Measurements from ENCODE around the gene SCUBE1.
A peak's percentile ranks its signal among the peaks of the same experiment; 100 is the strongest.

SCUBE1 gene

GRCh38 chr22:43343262-43343669 lies at the start of gene SCUBE1:
Gene SCUBE1, minus strand, starts transcription at chr22:43343372. Its CDS starts 111 bp downstream, at chr22:43343261.
- DNase-seq (ENCODE audit: low read depth) = no peak

DNA sequence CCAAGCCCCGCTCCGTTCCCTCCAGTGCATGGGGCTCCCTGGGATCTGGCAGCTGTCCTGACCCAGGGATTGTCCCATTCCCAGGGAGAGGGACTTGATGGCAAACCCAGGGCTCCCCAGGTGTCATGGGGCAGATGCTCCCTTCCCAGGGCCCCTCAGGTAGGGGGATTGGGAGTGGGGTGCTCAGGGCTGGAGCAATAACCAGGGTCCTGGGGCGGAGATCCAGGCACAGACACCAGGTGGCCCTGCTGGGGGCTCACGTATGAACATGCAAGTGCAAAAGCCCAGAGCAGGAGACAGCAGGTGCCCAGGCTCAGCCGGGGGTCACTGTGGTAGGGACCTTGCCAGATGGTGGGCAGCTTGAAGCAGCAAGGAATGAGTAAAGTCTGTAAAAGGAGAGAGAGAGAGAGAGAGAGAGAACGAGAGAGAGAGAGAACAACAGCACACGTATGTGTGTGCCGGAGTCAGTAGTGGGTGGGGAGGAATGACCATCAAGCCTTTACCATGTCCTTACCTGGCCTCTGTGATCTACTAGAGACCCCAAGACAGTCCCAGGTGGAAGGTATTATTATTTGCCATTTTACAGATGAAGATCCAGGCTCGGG lies 49.3 kb upstream of the SCUBE1 start:
- no peak for DNase-seq (ENCODE audit: low read depth)

GRCh38 chr22:43391306-43391705 lies 48.1 kb upstream of the SCUBE1 start:
- DNase-seq (ENCODE audit: low read depth) = no peak

- DNase-seq (ENCODE audit: low read depth) = no peak
Measured at GRCh38 chr22:43390872-43391271, 47.7 kb upstream of the SCUBE1 start.

DNA sequence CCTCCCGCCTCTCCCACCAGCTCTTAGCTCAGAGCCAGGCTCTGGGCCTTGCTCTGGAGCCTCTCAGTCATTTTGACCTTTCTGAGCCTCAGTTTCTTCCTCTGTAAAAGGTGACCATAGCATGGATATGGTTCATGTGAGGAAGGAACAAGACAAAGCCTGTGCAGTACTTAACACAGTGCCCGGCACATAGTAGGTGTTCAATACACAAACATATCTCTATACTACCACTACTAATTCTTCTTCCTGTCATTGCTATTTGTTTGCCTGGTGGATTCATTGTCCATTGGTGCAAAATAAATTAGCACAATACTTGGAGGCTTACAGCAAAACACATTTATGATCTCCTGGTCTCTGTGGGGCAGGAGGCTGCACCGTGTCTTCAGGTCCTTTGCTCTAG lies 47.0 kb upstream of the SCUBE1 start:
- no peak for DNase-seq (ENCODE audit: low read depth)

DNA sequence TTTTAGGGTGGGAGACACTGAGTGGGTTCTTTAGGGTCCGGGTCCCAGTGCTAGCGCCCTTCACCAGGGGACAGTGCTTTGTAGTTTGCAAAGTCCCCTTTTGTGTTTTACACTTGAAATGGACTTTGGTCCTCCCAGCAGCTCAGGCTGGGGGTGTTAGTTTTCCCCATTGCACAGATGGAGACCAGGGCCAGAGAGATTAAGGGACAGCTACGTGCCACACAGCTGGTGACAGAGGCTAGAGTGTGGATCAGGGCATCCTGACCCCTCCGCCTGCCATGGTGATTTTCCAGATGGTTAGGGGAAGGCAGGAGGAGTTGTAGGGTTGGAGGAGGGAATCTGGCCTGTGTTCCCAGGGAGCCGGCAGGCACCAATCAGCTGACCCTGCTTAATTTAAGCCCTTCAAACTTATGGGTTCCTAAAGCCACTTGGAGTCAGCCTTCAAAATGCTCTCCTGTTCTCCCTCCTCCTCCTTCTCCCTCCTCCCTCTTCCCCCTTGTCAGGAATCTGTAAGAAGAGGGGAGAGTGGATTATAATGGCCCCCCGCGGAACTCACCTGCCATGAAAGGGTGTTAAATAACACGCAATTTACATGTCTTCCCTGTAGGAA lies 46.2 kb upstream of the SCUBE1 start:
- no peak for DNase-seq (ENCODE audit: low read depth)

DNA sequence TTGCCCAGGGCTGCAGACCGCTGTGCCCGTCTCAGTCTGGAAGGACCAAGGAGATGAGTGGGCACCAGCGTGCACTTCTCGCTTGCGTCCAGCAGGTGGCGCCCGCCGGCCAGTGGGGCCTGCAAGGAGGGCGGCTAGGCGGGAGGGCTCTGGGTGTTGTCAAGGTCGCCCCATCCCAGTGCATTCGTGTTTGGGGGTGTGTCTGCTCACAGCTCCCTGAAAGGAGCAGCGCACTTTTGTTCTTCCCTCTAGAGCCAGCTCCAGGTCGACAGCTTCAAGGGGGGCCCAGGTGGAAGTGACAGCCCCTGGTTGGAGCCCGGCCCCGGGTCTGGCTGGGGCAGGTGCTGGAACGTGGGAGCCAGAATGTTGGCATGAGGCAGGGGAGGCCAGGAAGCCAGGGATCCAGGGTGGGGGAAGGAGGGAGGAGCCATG lies 45.3 kb upstream of the SCUBE1 start:
- DNase-seq (ENCODE audit: low read depth) = peak; percentile 41

DNA sequence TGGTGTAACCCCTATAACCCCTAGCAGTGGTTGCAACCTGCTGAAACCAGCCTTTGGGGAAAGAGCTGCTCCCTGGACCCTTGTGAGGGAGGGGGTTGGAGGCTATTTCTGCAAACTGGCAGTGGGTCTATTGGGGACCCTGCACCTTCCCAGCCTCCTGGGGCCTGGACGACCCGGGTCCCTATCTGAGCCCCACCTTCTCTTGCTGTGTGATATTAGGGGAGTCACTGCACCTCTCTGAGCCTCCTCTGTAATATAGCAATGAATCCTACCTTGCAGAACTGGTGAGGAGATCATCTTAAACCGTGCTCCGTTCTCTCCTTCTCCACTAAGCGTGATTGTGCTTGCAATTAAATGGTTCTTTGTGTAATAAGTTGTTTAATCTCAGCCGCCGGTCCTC lies 44.6 kb upstream of the SCUBE1 start:
- DNase-seq (ENCODE audit: low read depth) = no peak

GRCh38 chr22:43385770-43386641 lies 42.8 kb upstream of the SCUBE1 start:
- DNase-seq (ENCODE audit: low read depth) = peak; percentile 48

DNA sequence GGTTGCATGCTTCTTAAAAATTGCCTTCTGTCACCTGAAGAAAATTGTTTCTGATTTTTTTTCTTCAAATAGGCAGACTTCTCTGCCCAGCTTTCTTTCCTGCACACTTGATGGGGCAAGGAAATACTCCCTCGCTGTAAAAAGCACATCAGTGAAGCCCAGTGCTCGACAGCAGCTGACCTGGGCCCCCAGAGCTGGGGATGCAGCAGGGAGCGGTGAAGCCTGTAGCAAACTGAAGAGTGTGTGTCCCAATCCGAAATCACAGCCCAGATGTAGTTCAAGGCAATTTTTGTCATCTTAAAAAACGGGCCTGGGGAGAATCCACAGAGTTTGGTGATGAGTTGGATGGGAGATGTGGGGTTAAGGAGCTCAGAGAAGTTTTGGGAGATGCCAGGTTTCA lies 41.7 kb upstream of the SCUBE1 start:
- no peak for DNase-seq (ENCODE audit: low read depth)

DNA sequence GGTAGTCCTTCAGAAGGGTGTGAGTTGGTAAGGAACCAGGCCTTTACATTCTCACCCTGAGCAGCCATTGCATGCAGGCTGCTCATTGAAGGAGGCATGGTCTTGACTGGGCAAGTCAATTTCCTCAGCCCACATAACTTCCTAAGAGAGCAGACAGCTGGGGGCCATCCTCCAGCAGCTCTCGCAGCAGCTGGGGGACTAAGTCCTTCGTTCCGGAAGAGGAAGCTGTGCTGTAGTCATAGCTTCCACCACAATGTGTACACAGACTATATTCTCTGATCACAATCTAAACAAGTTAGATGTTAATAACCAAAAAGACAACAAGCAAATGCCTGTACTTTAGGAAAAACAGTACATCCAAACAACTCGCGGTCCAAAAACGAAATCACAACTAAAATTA lies 38.5 kb upstream of the SCUBE1 start:
- no peak for DNase-seq (ENCODE audit: low read depth)

DNA sequence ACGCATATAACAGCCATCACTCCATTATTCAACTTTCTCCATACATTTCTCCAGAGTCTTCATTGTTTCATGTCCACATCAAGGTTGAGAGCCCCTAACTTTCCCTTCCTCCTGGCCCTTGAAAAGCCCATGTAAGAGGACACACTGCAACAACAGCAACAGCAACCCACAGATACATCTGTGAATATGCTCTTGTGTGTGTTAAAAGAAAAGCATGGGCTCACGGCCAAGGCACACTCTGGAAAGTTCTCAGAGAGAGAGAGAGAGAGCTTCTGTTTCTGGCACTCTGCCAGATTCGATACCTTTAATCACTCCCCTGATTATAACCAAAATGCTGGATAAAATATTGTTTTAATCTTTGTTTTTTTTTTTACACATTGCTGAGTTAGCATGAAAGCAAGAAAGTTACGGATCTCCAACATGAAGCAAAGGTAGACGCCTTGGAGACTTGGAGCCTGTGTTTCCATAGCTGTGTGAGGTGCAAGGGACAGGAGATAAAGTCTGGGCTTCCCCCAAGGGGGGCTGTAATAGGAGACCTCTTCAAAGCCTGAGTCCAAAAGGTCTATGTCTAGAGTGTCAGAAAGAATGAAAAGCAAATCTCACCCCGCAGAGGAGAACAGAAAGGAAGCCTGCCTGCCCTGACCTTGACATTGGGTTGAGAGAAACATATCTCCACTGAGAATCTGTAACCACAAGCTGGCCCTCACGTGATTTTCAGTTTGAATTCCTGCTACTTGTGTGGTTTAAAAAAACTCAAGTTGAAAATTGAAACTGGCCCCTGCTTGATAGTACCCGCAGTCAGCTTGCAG lies 34.9 kb upstream of the SCUBE1 start:
- no peak for DNase-seq (ENCODE audit: low read depth)

- no peak for DNase-seq (ENCODE audit: low read depth)
Measured at GRCh38 chr22:43377548-43377895, 34.4 kb upstream of the SCUBE1 start.

- DNase-seq (ENCODE audit: low read depth) = no peak
Measured at GRCh38 chr22:43376765-43377547, 33.8 kb upstream of the SCUBE1 start.

GRCh38 chr22:43375951-43376455 lies 32.8 kb upstream of the SCUBE1 start:
- no peak for DNase-seq (ENCODE audit: low read depth)

DNA sequence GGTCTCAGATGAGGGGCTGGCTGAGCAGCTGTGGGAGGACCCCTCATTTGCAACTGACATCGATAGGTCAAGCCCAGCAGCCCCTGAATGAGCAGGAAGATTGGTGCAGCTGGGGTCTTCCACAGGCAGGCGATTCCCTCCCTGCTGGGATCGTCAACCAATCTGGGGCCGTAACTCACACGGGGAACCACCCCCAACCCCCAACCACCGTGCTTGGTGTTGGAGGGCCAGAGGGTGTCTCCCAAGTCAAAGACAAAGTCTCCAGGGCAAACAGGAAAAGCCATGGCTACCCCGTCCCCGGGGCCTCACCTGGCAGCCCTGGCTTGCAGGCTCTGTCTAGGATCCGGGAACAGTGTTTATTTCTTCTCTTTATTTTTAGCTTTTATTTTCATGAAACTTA lies 26.9 kb upstream of the SCUBE1 start:
- DNase-seq (ENCODE audit: low read depth) = no peak

DNA sequence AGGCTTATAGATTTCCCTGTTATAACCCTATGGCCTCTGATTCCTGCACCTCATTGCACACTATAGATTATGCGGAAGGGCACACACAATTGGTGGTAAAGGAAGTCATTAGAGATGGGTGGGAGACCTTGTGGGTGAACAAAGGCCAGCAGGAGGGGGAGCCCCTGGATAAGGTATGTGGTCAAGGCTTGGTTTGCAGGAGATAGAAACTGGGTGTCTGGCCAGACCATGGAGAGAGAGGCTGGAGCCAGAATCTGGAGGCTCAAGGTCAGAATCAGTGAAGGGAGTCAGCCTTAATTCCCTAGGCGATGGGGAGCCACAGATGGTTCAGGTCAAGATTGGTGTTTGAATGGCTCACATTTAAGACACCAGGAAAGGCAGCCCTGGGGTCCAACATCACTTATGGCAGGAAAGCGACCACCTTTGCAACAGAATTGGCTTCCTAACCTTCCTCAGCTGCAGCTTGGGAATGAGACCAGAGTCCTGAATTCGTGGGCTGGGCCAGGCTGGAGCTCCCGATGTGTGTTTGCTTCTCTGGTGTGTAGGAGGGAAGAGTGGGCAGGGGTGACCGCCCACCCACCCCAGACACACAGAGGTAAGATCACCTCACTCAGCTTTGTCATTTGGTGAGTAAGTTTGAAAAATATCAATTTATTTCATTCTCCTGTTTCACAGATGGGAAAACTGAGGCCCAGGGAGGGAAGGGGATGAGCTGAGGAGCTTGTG lies 22.7 kb upstream of the SCUBE1 start:
- no peak for DNase-seq (ENCODE audit: low read depth)

DNA sequence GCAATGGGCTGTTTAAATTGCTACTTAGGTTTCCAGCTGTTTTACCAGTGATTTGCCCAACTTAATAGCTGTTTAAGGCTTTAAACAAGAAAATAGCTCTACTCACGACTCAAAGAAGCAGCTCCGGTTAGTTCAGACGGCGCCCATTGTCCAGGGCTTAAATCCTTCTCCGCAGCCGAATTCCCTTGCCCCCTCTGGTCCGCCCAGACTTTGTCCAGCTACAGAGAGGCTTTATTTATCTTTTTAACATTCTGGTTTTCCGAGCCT lies 20.9 kb upstream of the SCUBE1 start:
- no peak for DNase-seq (ENCODE audit: low read depth)

DNA sequence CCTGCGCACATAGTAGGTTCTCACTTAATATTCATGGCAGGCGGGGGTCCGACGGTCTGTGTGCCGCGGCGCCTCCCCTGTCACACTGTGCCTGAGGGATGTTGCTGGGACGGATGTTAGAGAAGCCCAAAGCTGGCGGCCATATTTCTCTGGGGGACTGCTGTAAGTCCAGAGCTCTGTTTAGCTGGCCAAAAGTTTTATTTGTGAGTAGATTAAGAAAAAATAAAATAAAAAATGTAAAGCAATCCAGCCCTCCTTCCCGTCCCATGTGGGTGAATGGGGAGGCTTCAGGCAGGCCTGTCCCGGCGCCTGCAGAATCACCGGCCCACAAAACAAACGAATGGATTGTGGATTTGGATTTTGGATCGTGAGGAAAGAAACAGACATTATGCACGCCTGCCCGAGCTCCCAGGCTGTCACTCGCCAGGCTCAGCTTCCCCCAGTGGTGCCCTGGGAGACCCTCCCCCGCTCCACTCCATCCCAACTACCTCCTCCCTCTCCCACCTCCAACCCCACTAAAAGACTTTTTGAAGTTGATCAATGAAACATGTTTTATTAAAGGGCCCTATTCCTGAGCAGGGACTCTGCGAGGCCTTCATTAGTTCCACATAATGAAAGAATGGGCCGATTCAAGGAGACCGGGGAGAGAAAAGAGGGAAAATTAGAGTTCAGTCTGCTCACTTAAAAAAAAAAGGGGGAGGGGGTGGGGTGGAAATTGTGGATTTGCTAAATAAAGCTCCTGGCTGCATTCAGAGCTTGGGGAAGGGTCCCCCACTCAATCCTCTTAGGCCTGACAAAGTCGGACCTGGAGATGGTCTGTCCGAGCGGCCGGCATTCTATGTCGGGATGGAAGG lies 20.4 kb upstream of the SCUBE1 start:
- DNase-seq (ENCODE audit: low read depth) = no peak

- DNase-seq (ENCODE audit: low read depth) = no peak
Measured at GRCh38 chr22:43360576-43360975, 17.4 kb upstream of the SCUBE1 start.

Data from fibroblast of the conjunctiva (primary cell).